HG02943 (cell line): Measurements from ENCODE around the gene HSF2BP.
"Not testable (repeated sequence)": the region's sequence is repeated elsewhere in the genome, so short reads cannot be mapped to it uniquely, and the experiment has no call there.

Experiments
- ATAC-seq: cut with Tn5 transposase; IDR thresholded peaks from one replicate; pipeline ENCODE4 v1.9.1; 2021; ENCODE audit warnings: mild to moderate bottlenecking, low read depth, moderate library complexity; ENCODE audit not compliant: unreplicated experiment

The HSF2BP gene

GRCh38 chr21:43600642-43601402 lies 58.5 kb downstream of the HSF2BP start:
- ATAC-seq, result no peak

DNA sequence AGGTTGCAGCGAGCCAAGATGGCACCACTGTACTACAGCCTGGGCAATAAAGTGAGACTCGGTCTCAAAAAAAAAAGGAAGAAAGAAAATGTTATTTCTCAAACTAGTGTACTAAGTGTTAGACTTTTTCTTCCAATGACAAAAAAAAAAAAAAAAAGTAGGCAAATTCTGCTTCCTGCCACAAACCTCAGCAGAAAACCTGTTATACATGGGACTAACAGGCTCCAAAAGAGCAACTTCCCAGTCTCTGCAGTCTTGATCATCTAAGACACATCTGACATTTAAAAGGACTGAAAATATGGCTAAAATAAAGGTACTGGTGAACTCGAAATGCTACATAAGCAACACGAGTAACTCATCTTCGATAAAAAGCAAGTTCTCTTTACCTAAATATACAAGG lies 59.6 kb downstream of the HSF2BP start:
- ATAC-seq, result no peak

DNA sequence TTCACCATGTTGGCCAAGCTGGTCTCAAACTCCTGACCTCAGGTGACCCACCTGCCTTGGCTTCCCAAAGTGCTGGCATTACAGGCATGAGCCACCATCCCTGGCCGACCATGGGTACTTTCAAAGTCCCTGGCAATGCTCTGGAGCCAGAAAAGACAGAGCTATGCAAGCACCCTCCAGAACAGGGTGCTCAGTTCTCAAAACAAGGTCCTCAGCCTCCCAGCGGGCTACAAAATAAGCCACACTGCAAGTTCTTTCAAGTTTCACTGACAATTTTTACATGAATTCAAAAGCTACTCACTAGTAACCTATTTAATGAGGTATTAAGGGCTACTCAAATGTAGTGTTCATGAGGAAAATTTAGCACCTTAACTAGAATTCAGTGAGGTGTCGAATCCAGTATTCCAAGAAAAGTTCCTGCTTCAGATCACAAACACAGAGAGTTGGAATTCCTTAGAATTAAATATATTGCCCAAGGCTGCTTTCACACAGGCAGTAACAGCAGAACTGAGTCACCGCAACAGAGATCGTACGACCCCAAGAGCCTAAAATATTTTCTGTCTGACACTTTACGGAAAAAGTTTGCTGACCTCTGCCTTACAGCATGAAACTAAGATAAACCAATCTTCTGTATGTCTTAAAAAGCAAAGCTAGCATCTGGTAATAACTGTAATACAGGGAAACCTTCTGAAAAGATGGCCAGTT lies 60.7 kb downstream of the HSF2BP start:
- no peak for ATAC-seq

- no peak for ATAC-seq
Observed at GRCh38 chr21:43597540-43598250, 61.6 kb downstream of the HSF2BP start.

GRCh38 chr21:43597052-43597451 lies 62.2 kb downstream of the HSF2BP start:
- no peak for ATAC-seq

DNA sequence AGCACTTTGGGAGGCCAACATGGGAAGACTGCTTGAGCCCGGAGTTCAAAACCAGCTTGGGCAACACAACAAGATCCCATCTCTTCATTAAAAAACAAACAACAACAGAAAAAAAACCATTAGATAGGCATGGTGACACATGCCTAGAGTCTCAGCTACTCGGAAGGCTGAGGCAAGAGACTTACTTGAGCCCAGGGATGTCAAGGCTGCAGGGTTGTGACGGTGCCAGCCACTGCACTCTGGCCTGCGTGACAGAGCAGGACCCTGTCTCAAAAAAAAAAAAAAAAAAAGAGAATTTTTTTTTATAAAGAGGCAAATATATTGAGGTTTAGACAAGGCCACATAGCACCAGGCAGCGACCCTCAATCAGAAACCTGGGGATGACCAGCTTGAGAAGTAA lies 62.7 kb downstream of the HSF2BP start:
- no peak for ATAC-seq

- ATAC-seq, result not testable (repeated sequence)
Observed at GRCh38 chr21:43595769-43596168, 63.5 kb downstream of the HSF2BP start.

DNA sequence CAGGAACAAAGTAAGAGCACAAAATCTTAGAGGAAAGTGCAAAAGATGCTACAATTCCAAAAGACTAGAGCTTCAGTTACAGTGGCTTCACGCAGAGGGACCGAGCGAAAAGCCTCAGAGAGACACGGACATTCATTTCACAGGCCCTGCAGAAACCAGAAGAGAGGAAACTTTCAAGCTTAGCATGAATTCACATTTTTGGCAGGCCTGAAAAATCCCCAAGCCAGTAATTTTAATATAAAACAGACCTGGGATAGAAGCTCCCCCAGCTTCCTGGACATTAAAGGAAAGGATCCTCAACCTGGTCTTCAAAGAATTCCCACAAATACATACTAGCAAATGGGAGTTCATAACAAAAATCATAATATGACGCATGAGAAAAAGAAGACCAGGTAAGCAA lies 66.2 kb downstream of the HSF2BP start:
- no peak for ATAC-seq

GRCh38 chr21:43591571-43591970 lies 67.7 kb downstream of the HSF2BP start:
- no peak for ATAC-seq

- no peak for ATAC-seq
Observed at GRCh38 chr21:43590194-43590593, 69.1 kb downstream of the HSF2BP start.

GRCh38 chr21:43588957-43589356 lies 70.3 kb downstream of the HSF2BP start:
- no peak for ATAC-seq

- no peak for ATAC-seq
Observed at GRCh38 chr21:43585924-43586413, 73.3 kb downstream of the HSF2BP start.

DNA sequence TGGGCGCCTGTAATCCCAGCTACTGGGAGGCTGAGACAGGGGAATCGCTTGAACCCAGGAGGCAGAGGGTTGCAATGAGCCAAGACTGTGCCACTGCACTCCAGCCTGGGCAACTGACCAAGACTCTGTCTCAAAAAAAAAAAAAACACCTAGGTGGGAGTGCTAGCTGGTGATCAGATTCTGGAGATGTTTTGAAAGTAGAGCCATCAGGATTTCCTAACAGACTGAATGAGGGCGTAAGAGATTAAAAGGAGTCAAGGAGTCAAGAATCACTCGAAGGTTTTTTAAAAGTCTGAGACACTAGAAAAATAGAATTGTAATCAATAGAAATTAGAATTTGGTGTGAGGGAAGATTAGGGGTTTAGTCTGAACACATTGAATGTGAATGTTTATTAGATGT lies 73.8 kb downstream of the HSF2BP start:
- no peak for ATAC-seq

DNA sequence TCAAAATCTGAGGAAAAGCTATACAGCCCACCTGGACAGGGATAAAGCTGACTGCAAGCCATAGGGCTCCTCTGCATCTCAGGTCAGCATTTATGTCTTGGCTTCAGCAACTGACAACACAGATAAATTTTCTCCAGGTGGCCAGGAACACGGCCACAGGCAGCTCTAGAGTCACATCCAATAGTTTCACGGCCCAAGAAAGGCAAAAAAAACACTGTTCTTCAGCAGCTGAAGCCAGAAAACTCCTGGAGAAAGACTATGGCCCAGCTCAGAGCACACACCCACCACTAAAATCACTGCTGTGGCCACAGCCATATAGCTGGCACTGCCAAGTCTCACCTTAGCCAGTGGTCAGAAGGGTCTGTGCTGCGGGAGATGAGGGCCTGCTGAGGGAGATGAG lies 77.8 kb downstream of the HSF2BP start:
- no peak for ATAC-seq

GRCh38 chr21:43578677-43579303 lies 80.5 kb downstream of the HSF2BP start:
- no peak for ATAC-seq

DNA sequence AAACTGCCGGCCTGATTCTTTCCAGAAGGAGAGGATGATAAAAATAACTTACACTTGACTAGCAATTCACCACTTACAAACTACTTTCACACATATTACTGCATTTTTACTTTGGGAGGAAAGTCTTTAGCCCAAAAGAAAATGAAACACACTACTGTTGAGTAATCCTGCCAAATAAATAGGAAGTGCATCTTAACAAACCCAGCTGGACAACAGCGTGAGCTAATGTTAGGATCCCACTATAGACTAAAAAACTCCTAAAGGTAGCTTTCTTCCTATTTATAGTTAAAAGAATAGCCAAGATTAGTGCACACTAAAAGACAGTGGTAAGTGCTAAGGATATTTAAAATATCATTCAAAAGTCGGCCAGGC lies 83.8 kb downstream of the HSF2BP start:
- ATAC-seq, result no peak

- no peak for ATAC-seq
Observed at GRCh38 chr21:43574741-43575472, 84.4 kb downstream of the HSF2BP start.

DNA sequence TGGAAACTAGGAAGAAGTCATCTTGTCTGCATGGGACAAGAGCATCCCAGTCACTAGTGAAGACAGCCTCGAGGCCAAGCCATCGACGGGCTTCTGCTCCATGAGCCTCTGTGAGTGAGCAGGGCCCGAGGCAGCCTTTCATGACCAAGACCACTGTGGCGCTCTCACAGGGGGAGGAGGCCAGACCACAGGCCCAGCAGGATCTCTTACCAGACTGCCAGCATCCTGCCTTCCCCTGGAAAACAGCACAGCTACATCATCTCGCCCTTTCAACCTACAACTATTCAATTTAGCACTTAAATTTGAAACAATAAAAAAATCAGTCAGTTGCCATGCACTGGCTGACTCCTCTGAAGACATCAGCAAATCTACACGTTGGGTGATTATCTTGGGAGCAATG lies 85.4 kb downstream of the HSF2BP start:
- no peak for ATAC-seq

DNA sequence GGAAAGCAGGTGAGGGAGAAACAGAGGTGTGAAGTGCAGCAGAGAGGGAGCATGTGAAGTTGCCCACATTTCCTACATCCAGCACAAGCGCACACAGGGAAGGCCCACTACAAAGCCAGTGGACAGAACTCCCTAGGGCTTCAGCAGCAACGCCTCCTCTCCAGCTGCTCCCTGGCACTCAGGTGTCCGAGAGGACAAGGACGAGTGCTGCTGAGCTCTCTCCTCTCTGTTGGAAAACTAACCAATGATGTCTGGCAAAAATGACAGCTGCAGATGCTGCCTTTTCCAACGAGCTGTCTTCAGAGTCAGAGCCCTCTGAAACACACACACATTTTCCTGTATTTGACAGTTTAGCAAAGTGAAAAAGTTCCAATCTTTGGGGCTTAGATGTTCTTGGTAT lies 86.8 kb downstream of the HSF2BP start:
- no peak for ATAC-seq

- ATAC-seq, result no peak
Observed at GRCh38 chr21:43571976-43572375, 87.3 kb downstream of the HSF2BP start.
